KOPT-K1 (cell line): ENCODE measurements around the gene NFIA.

Source experiments
- H3K27ac ChIP-seq: fragments of 200-600 bp; sonication (generic); 2 replicates; pipeline ENCODE4 v1.5.1; 2016; ENCODE audit warnings: antibody characterized with exemption, mild to moderate bottlenecking, low read depth, low read length; ENCODE audit not compliant: poor library complexity, severe bottlenecking
- H3K36me3 ChIP-seq: fragments of 200-600 bp; sonication (generic); 2 replicates; pipeline ENCODE4 v1.5.1; 2017; ENCODE audit warnings: antibody characterized with exemption, mild to moderate bottlenecking, low read length, moderate library complexity; ENCODE audit not compliant: insufficient read depth
- H3K9me3 ChIP-seq: fragments of 200-600 bp; sonication (generic); 2 replicates; pipeline ENCODE4 v1.5.1; 2017; ENCODE audit warnings: antibody characterized with exemption, low read length, mild to moderate bottlenecking; ENCODE audit not compliant: insufficient read depth, poor library complexity, severe bottlenecking

Gene NFIA

GRCh38 chr1:61077676-61078541, 4.5 kb upstream of the NFIA start:
- no peaks in the 10 kb centered on the region for H3K36me3 ChIP-seq
- peak overlapping the region; percentile 59 for H3K27ac ChIP-seq

GRCh38 chr1:61078618-61079295, 3.6 kb upstream of the NFIA start:
- Histone ChIP-seq H3K36me3 (no peaks in the 10 kb centered on the region), H3K27ac (no peak overlapping the region), H3K9me3 (no peaks in the 10 kb centered on the region)

More at GRCh38 chr1:61077676-61078541, 4.5 kb upstream of the NFIA start:
- no peaks in the 10 kb centered on the region for H3K9me3 ChIP-seq

GRCh38 chr1:61079296-61079897, 3.0 kb upstream of the NFIA start:
- H3K27ac ChIP-seq: no peak overlapping the region
- no peaks in the 10 kb centered on the region for H3K36me3 ChIP-seq
- no peaks in the 10 kb centered on the region for H3K9me3 ChIP-seq

- H3K9me3 ChIP-seq: no peaks in the 10 kb centered on the region
- H3K36me3 ChIP-seq: no peaks in the 10 kb centered on the region
- H3K27ac ChIP-seq: no peak overlapping the region
Observed at GRCh38 chr1:61079898-61080336, 2.4 kb upstream of the NFIA start.

GRCh38 chr1:61080413-61081143, 1.8 kb upstream of the NFIA start:
- no peaks in the 10 kb centered on the region for H3K36me3 ChIP-seq
- H3K27ac ChIP-seq: no peak overlapping the region
- no peaks in the 10 kb centered on the region for H3K9me3 ChIP-seq

- Histone ChIP-seq H3K27ac (no peak overlapping the region), H3K36me3 (no peaks in the 10 kb centered on the region)
Observed at GRCh38 chr1:61081144-61081685, 1.1 kb upstream of the NFIA start.

GRCh38 chr1:61081686-61082310, 563 bp upstream of the NFIA start:
- no peak overlapping the region for H3K27ac ChIP-seq
- no peaks in the 10 kb centered on the region for H3K36me3 ChIP-seq

More at GRCh38 chr1:61081144-61081685, 1.1 kb upstream of the NFIA start:
- H3K9me3 ChIP-seq: no peaks in the 10 kb centered on the region

GRCh38 chr1:61083013-61083806, 849 bp downstream of the NFIA start:
- no peak overlapping the region for H3K27ac ChIP-seq
- no peaks in the 10 kb centered on the region for H3K9me3 ChIP-seq
- H3K36me3 ChIP-seq: no peaks in the 10 kb centered on the region

More at GRCh38 chr1:61081686-61082310, 563 bp upstream of the NFIA start:
- H3K9me3 ChIP-seq: no peaks in the 10 kb centered on the region

- Histone ChIP-seq H3K36me3 (no peaks in the 10 kb centered on the region), H3K27ac (no peak overlapping the region), H3K9me3 (no peaks in the 10 kb centered on the region)
Observed at GRCh38 chr1:61083807-61084440, 1.6 kb downstream of the NFIA start.

GRCh38 chr1:61084491-61085031, 2.2 kb downstream of the NFIA start:
- Histone ChIP-seq H3K27ac (no peak overlapping the region), H3K9me3 (no peaks in the 10 kb centered on the region), H3K36me3 (no peaks in the 10 kb centered on the region)

- Histone ChIP-seq H3K27ac (no peak overlapping the region), H3K36me3 (no peaks in the 10 kb centered on the region), H3K9me3 (no peaks in the 10 kb centered on the region)
Observed at GRCh38 chr1:61085206-61085982, 3.0 kb downstream of the NFIA start.

- Histone ChIP-seq H3K36me3 (no peaks in the 10 kb centered on the region), H3K9me3 (no peaks in the 10 kb centered on the region), H3K27ac (no peak overlapping the region)
Observed at GRCh38 chr1:61085983-61086644, 3.8 kb downstream of the NFIA start.
